DND-41 (cell line): ENCODE measurements around the gene PLXNA3.

Source experiments
- ATAC-seq: fragments of 200-7000 bp; cut with Tn5 transposase; 3 replicates; pipeline ENCODE4 v1.9.1; 2021; ENCODE audit warnings: low read depth; ENCODE audit not compliant: insufficient read depth
- DNase-seq: peaks from one replicate; pipeline ENCODE4 v3.0.0-alpha.2; 2020
- H2AFZ ChIP-seq: 2 replicates; pipeline ENCODE4 v1.6.0; 2012; ENCODE audit warnings: low read depth, low read length
- H3K27ac ChIP-seq: 2 replicates; pipeline ENCODE4 v1.5.1; 2012; ENCODE audit warnings: low read length, inconsistent platforms
- H3K27me3 ChIP-seq: fragments of 200-600 bp; sonication (generic); 2 replicates; pipeline ENCODE4 v1.6.0; 2012; ENCODE audit warnings: low read length, mild to moderate bottlenecking, inconsistent platforms; ENCODE audit not compliant: insufficient read depth, poor library complexity
- H3K36me3 ChIP-seq: 2 replicates; pipeline ENCODE4 v1.5.1; 2012; ENCODE audit warnings: low read length, inconsistent platforms; ENCODE audit not compliant: insufficient read depth
- H3K4me1 ChIP-seq: 2 replicates; pipeline ENCODE4 v1.5.1; 2012; ENCODE audit warnings: mild to moderate bottlenecking, low read length; ENCODE audit not compliant: insufficient read depth
- H3K4me2 ChIP-seq: 2 replicates; pipeline ENCODE4 v1.6.0; 2012; ENCODE audit warnings: mild to moderate bottlenecking, moderate library complexity, low read length, inconsistent platforms; ENCODE audit not compliant: insufficient read depth
- H3K4me3 ChIP-seq, 2 experiments: fragments of 200-600 bp in 1 of 2; shearing (Covaris generic) in 1 of 2; 2 replicates each; pipeline ENCODE4 v1.5.1; 2012 to 2016; ENCODE audit warnings: inconsistent platforms in 2 of 2, low read length in 2 of 2, mild to moderate bottlenecking in 2 of 2, low read depth in 1 of 2, moderate library complexity in 1 of 2
- H3K79me2 ChIP-seq: 2 replicates; pipeline ENCODE4 v1.6.0; 2012; ENCODE audit warnings: low read length, inconsistent platforms; ENCODE audit not compliant: insufficient read depth
- H3K9ac ChIP-seq: 2 replicates; pipeline ENCODE4 v1.6.0; 2012; ENCODE audit warnings: low read depth, mild to moderate bottlenecking, inconsistent platforms, low read length, moderate library complexity
- H3K9me3 ChIP-seq: 2 replicates; pipeline ENCODE4 v1.5.1; 2012; ENCODE audit warnings: low read length, moderate library complexity, mild to moderate bottlenecking, inconsistent platforms; ENCODE audit not compliant: insufficient read depth, severe bottlenecking
- H4K20me1 ChIP-seq: 2 replicates; pipeline ENCODE4 v1.6.0; 2012; ENCODE audit warnings: low read length; ENCODE audit not compliant: insufficient read depth
- CTCF ChIP-seq: IDR thresholded peaks from 2 replicates; pipeline ENCODE4 v1.5.1; 2012; ENCODE audit warnings: borderline replicate concordance, low read length, moderate library complexity, mild to moderate bottlenecking; ENCODE audit not compliant: poor library complexity, severe bottlenecking; ENCODE audit errors: extremely low read depth
- EZH2 ChIP-seq: IDR thresholded peaks from 3 replicates; pipeline ENCODE4 v1.6.1; 2012; ENCODE audit warnings: borderline replicate concordance, low read depth, mild to moderate bottlenecking, moderate library complexity, low read length, inconsistent platforms; ENCODE audit not compliant: severe bottlenecking

Gene PLXNA3

GRCh38 chrX:154411981-154412340, 46.1 kb upstream of the PLXNA3 start:
- Histone ChIP-seq H3K27ac (peak overlapping the region; percentile 92), H3K4me1 (peaks cover 14% of the 10 kb centered on the region), H3K4me3 (peak overlapping the region; percentile 50 to 77; a peak in 3 of 4 replicates), H3K9ac (peak overlapping the region; percentile 95), H3K79me2 (peaks cover 21% of the 10 kb centered on the region; the same call in 1 of the 2 replicates), H3K36me3 (peaks cover 17% of the 10 kb centered on the region), H4K20me1 (no peaks in the 10 kb centered on the region), H3K4me2 (peak overlapping the region; percentile 93), H3K27me3 (no peaks in the 10 kb centered on the region), H3K9me3 (no peaks in the 10 kb centered on the region), H2AFZ (peak overlapping the region; percentile 87)
- DNase-seq (peak; percentile 66), ATAC-seq (peak; percentile 73)
- TF ChIP-seq CTCF (no peak), EZH2 (no peak)

DNA sequence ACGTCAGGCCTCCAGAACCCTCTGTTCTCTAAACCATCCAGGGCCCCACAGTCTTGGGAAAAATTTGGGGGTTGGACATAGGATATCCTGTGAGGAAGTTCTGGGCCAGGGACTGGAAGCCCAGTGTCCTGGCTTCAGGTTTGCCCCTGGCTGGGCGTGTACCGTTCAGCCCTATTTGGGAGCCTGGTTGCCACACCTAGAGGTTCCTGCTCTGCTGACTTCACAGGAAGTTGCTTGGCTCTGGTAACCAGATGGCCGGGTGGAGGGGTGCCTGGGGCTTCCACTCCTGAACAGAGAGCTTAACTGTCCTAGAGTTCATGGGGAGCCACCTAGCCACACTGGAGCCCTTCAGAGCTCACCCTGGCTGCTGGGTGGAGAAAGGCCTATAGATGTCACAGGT, 45.6 kb upstream of the PLXNA3 start:
- Histone ChIP-seq H3K9ac (peak overlapping the region; percentile 95), H3K9me3 (no peaks in the 10 kb centered on the region), H3K27me3 (no peaks in the 10 kb centered on the region), H2AFZ (peak overlapping the region; percentile 87), H3K4me1 (peaks cover 14% of the 10 kb centered on the region), H4K20me1 (no peaks in the 10 kb centered on the region), H3K79me2 (peaks cover 21% of the 10 kb centered on the region; the same call in 1 of the 2 replicates), H3K4me2 (peak overlapping the region; percentile 93), H3K27ac (peak overlapping the region; percentile 92), H3K36me3 (peaks cover 17% of the 10 kb centered on the region), H3K4me3 (peak overlapping the region; percentile 50 to 77; a peak in 3 of 4 replicates)
- peak; percentile 49 for DNase-seq
- peak; percentile 57 for ATAC-seq
- TF ChIP-seq EZH2 (no peak), CTCF (no peak)

- peaks cover 21% of the 10 kb centered on the region; the same call in 1 of the 2 replicates for H3K79me2 ChIP-seq
- no peak overlapping the region for H2AFZ ChIP-seq
- peak overlapping the region; percentile 93; the same call in 1 of the 2 replicates for H3K4me2 ChIP-seq
- ATAC-seq (no peak), DNase-seq (no peak)
- H3K4me3 ChIP-seq, result no peak overlapping the region
- H3K9ac ChIP-seq, result no peak overlapping the region
- H3K36me3 ChIP-seq, result peaks cover 17% of the 10 kb centered on the region
- H4K20me1 ChIP-seq, result no peaks in the 10 kb centered on the region
- peaks cover 14% of the 10 kb centered on the region for H3K4me1 ChIP-seq
- no peaks in the 10 kb centered on the region for H3K9me3 ChIP-seq
- H3K27ac ChIP-seq, result peak overlapping the region; percentile 92; the same call in 1 of the 2 replicates
- TF ChIP-seq CTCF, result no peak
- no peak for TF ChIP-seq EZH2
- no peaks in the 10 kb centered on the region for H3K27me3 ChIP-seq
Observed at GRCh38 chrX:154413142-154413541, 44.9 kb upstream of the PLXNA3 start.
